Activated naive CD4-positive, alpha-beta T cell treated with anti-CD3 and anti-CD28 coated beads, Interleukin-2, amount 50 U/mL, for 72 hours (primary cell): ENCODE measurements around the gene CRIP2. TPM values are rescaled to one million over a fixed set of nuclear protein-coding genes. Genes with fewer than 3 reads are reported as not detected.
A peak's percentile ranks its signal among the peaks of the same experiment; 100 is the strongest.

Experiments
- ATAC-seq, 2 donors: fragments of 150-1000 bp; cut with Tn5 transposase; 2 replicates each; pipeline ENCODE4 v1.10.0; 2021; ENCODE audit warnings: mild to moderate bottlenecking in 2 of 2, moderate library complexity in 2 of 2
- DNase-seq, 2 donors: peaks; one replicate each; pipeline ENCODE4 v3.0.0; 2021 to 2022; ENCODE audit warnings: low spot score in 2 of 2
- H3K27ac Mint-ChIP-seq, 2 donors: one replicate each; pipeline ENCODE4 v1.8.0; 2022; ENCODE audit warnings: mild to moderate bottlenecking in 2 of 2, mixed read lengths in 2 of 2
- H3K36me3 Mint-ChIP-seq, 2 donors: one replicate each; pipeline ENCODE4 v1.8.0; 2022; ENCODE audit warnings: mixed read lengths in 2 of 2
- H3K9me3 Mint-ChIP-seq, 2 donors: one replicate each; pipeline ENCODE4 v1.8.0; 2022; ENCODE audit warnings: mixed read lengths in 2 of 2
- total RNA-seq, 2 donors: library from RNA; stranded (reverse); gene quantifications; one replicate each; pipeline ENCODE4 v1.2.3, GENCODE V29; 2022

Gene CRIP2
- total RNA-seq, 2 donors from 2014 or later = 0.27 to 0.34 TPM

DNA sequence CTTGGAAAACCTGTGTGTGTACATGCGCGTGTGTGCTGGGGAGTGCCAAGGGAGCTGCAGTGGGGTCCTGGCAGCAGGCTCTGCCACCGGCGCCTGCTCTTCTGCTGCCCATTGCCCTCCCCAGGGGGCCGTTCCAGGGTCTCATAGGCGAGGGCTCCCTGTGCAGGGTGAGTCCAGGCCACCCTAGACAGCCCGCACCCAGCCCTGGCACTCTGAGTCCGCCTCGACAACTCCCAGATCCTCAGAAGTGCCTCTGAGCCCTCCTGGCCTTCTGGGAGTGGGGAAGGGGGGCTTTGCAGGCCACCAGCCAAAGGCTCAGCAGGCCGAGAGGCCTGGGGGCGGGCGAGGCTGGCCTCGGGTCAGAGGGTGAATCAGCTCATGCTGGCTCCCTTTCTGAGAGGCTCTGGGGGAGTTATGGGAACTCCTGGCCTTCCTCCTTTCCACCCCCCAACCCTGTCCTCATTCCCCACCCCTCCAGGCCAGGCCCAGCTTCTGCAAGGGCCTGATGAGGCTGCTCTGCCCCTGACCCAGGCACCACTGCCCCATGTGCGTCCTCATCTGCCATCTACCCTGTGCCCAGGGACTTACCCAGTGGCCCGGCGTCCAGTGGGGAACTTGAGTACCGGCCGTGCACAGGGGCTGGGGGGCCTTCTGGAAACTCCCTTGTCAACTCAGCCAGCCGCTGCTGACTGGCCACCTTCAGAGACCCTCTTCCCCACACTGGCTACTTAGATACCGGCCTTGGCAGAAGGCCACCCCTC, 14.3 kb downstream of the CRIP2 start:
- Mint-ChIP-seq H3K27ac (peak overlapping the region; percentile 17 to 81), H3K9me3 (no peaks in the 10 kb centered on the region), H3K36me3 (peaks cover 0 to 5% of the 10 kb centered on the region in 2 donors)
- ATAC-seq = no peak
- no peak for DNase-seq

DNA sequence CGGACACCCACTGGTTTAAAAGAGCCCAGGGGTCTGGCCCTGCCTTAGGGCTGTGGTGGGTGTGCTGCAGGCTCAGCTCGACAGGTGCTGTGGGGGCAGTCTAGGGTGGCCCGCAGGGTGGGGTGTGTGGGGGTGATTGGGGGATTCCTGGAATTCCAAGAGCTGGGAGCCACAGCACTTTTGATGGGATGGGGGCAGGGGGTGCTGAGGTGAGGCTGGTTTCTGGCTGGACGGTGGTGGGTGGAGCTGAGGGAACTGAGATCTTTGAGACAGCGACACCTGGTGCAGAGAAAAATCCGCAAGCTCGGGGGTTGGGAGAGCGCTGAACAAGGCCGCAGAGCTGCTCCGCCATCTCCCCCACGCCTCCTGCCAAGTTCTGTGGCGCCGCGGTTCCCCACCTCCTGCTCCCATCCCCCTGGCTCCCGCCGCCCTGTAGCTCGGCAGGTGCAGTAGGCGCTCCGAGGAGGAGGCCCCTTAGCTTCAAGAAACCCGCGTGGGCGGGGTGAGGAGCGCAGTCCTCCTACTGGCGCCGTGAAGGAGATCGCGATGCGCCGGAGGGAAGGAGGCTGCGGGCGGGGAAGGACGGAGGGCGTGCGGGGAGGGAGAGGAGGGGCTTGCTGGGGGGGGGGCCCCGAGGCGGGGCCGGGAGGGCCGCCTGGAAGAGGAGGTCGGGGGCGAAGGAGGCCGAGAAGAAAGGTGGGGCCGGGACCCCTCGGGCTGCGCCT, 15.1 kb downstream of the CRIP2 start:
- H3K27ac Mint-ChIP-seq = peak overlapping the region; percentile 17 to 81
- H3K36me3 Mint-ChIP-seq = peaks cover 0 to 5% of the 10 kb centered on the region in 2 donors
- DNase-seq (peak; percentile 82 to 83), ATAC-seq (peak; percentile 3 to 10)
- H3K9me3 Mint-ChIP-seq = no peaks in the 10 kb centered on the region

DNA sequence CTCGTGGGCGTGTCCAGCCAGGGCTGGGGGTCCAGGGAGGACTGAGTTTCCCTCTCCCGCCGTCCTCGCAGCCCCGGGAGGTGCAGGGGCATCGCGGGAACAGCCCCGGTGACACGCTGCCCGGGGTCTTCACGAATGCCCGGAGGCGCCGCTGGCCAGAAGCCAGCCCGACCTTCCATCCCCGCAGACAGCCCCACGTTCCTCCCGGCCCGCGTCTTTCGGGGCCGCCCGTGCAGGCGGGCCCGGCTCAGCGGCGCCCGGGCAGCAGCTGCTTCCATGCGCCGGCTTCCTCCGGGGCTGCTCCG, 15.6 kb downstream of the CRIP2 start:
- Mint-ChIP-seq H3K9me3 (no peaks in the 10 kb centered on the region), H3K27ac (peak overlapping the region in 1 of 2 donors; percentile 81), H3K36me3 (peaks cover 0 to 5% of the 10 kb centered on the region in 2 donors)
- no peak for DNase-seq
- ATAC-seq = peak in 1 of 2 donors; percentile 0

DNA sequence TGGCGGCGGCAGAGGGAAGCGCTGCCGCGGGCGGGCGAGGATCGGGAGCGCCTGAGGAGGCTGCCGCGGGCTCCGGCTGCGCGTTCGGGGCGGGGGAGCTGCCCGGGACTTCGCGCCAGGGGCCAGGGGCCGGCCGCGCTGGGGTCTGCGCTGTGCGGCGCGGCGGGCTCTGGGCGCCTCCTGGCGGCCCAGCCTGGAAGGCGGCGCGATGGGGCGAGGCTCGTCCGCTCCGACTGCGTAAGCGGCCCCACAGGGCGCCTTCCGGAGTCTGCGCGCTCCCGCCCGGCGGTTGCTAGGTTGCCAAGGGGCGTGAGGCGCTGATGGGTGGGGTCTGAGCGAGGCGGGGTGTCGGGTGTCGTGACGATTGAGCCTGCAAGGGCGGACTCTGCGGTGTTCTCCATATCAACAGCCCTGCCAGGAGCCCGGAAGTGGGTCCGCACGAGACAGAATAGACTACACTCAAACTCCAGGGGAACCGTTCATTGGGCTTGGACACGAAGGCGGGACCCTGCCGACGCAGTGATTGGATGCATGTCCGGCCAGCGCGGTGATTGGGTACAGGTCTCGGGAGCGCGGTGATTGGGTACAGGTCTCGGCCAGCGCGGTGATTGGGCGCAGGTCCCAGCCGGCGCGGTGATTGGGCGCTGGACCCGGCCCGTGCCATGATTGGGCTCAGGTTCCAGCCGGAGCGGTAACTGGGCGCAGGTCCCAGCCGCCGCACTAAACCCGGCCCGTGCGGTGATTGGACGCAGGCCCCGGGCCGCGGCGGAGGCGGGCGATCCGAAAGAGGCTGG, 16.1 kb downstream of the CRIP2 start, which contains the start of gene TEDC1:
TEDC1 (plus strand) TSS at position 675 of the 794 bp plus-strand sequence. CDS start 130 bp downstream, outside the sequence.
- H3K36me3 Mint-ChIP-seq = peaks cover 0 to 5% of the 10 kb centered on the region in 2 donors
- H3K9me3 Mint-ChIP-seq = no peaks in the 10 kb centered on the region
- DNase-seq (peak; percentile 98 to 100), ATAC-seq (peak; percentile 75 to 81)
- peak within 1 kb of the TSS; percentile 81 to 93 for H3K27ac Mint-ChIP-seq

DNA sequence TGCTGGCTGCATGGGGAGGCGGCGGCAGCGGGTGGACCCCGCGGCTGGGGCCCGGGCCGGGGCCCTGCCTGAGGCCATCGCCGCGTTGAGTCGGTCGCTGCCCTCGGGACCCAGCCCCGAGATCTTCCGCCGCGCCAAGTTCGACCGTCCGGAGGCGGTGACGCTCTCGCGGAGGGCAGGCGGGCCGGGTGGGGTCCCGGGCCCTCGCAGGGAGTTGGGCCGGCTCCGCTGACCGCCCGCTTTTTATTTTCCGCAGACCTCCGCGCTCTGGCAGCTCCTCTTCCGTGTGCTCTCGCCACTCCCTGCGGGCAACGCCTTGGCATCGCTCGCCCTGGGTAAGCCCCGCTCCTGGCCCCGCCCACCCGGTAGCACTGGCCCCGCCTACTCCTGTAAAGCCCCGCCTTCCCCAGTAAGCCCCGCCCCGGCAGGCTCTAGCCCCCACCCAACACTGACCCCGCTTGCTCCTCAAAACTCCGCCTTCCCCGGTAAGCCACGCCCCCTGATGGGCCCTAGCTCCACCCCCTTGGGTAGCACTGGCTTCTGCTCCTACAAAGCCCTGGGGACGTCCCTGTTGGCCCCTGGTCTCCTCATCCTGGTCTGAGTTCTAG, 16.8 kb downstream of the CRIP2 start:
- H3K27ac Mint-ChIP-seq = peak overlapping the region; percentile 74 to 93
- DNase-seq = peak; percentile 87 to 96

DNA sequence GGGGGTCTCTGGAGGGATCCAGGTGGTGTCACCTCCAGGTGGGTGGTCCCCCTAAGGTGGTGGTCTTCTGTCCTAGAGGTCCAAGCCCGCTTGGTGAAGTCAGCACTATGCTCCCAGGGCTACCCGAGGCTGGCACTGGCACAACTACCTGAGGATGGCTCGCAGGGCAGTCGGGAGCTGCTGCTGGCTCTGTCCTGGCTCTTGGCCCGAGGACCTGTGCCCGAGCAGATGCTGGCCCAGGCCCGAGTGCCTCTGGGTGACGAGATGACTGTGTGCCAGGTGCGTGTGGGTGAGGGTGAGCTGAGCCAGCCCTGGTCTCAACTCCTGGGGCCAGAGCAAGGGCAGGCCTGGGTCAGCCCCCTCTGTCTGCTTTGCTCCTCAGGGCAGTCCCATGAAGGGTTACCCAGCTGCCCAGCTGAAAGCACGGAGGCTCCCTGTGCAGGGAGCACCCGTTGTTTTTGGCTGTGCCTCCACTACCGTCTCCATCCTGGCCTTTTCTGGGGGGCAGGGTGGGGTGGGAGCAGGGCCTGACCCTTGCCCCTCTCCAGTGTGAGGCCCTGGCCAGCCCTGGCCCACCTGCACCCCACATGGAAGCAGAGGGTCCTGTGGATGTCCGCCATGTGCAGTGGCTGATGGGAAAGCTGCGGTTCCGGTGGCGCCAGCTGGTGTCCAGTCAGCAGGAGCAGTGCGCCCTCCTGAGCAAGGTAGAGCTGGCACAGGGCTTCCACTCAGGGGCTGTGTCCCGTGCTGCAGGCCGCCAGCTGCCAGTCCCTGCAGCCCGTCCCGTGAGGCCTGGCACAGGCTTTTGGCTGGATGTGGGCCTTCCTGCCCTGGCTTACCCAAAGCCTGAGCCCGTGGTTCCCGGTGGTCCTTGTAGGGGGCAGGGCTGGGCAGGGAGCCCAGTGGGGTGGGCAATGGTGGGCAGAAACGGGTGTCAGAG, 17.7 kb downstream of the CRIP2 start:
- peak in 1 of 2 donors; percentile 58 for DNase-seq
- Mint-ChIP-seq H3K27ac (peak overlapping the region; percentile 74 to 93), H3K9me3 (no peaks in the 10 kb centered on the region), H3K36me3 (peaks cover 0 to 5% of the 10 kb centered on the region in 2 donors)
- ATAC-seq = no peak

More for the DNA sequence above, 16.8 kb downstream of the CRIP2 start:
- ATAC-seq = peak; percentile 7 to 36
- Mint-ChIP-seq H3K9me3 (no peaks in the 10 kb centered on the region), H3K36me3 (peaks cover 0 to 5% of the 10 kb centered on the region in 2 donors)

DNA sequence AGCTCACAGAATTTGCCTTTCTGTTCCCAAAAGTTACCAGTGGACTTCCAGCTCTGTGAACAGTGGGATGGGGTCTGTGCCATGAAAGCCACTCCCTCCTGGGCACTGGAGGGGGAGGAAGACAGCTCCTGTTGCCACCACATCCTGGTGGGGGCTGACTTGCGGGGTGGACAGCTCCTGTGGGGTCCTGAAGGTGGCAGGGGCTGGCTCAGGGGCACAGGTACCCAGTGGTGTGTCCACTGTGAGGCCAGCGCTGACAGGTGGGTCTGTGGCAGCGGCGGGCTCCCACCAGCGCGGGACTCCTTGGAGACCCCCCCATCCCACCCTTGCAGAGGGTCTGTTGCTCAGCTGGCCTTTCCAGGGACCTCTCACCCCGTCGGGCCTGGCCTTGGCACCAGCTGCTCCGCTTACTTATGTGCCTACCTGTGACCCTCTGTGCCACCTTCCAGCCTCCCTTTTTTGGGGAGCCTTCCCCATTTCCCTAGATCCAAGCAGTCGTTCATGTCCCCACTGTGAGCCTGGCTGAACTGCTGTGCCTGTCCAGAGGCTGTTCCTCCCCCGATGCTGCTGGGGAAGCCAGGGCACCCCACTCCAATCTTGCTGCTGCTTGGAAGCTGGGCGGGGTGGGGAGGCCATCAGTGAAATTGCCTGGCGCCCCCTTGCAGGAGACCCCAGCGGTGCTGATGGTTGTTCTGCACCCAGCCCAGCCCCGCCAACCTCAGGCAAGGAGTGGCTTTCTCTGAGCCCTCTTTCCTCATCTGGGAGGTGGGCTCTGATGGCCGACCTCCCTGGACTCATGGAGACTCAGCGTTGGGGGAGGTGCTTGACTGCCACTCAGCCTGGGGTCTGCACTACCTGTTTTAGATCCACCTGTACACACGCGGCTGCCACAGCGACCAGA, 18.6 kb downstream of the CRIP2 start:
- peak in 1 of 2 donors; percentile 56 for DNase-seq
- Mint-ChIP-seq H3K27ac (no peak overlapping the region), H3K9me3 (no peaks in the 10 kb centered on the region), H3K36me3 (peaks cover 0 to 5% of the 10 kb centered on the region in 2 donors)
- no peak for ATAC-seq

DNA sequence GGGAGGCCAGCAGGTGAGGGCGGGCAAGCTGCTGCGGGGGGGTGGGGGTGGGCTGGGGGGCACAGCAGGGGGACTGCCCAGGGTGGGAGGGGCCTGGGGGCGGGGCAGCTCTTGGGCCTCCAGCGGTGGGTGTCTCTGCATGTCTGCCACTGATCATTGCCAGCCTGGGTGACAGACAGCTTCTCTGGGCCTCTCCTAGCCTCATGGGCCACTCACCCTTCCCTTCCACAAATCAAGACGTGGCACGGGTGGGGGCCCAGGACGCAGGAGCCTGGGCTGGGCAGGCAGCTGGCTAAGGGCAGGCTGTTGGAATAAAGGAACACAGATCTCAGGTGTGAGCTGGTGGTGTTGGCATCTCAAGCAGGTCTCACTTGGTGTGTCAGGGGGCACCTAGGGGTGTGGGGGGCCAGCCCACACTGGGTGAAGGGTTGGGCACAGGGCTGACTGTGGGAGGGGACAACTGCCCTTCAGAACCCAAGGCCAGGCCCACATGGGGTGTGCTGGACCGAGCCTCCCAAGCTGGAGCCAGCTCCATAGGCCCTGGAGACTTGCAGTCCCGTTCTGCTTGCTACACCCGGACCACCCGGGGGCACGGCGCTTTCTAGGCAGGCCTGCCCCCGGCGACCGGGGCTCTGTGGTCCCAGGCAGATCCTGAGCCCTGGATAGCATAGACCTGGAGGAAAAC, 19.4 kb downstream of the CRIP2 start:
- no peaks in the 10 kb centered on the region for H3K9me3 Mint-ChIP-seq
- peak in 1 of 2 donors; percentile 55 for DNase-seq

DNA sequence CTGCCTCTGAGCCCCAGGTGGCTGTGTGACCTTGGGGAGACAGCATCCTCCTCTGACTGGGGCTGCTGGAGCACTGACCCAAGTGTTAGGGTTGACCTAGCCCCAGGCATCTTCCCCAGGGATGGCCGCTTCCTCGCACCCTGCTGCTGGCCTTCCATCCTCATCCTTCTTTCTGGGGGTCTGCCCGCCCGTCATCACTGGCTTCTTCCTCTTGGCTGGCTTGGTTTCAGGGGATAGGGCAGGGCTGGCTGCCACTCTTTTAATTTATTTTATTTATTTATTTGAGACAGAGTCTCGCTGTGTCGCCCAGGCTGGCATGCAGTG, 19.9 kb downstream of the CRIP2 start:
- no peak overlapping the region for H3K27ac Mint-ChIP-seq
- H3K9me3 Mint-ChIP-seq = no peaks in the 10 kb centered on the region
- ATAC-seq = no peak
- DNase-seq = no peak
- peaks cover 0 to 5% of the 10 kb centered on the region in 2 donors for H3K36me3 Mint-ChIP-seq

More for the DNA sequence above, 19.4 kb downstream of the CRIP2 start:
- ATAC-seq = no peak
- peaks cover 0 to 5% of the 10 kb centered on the region in 2 donors for H3K36me3 Mint-ChIP-seq
- no peak overlapping the region for H3K27ac Mint-ChIP-seq

DNA sequence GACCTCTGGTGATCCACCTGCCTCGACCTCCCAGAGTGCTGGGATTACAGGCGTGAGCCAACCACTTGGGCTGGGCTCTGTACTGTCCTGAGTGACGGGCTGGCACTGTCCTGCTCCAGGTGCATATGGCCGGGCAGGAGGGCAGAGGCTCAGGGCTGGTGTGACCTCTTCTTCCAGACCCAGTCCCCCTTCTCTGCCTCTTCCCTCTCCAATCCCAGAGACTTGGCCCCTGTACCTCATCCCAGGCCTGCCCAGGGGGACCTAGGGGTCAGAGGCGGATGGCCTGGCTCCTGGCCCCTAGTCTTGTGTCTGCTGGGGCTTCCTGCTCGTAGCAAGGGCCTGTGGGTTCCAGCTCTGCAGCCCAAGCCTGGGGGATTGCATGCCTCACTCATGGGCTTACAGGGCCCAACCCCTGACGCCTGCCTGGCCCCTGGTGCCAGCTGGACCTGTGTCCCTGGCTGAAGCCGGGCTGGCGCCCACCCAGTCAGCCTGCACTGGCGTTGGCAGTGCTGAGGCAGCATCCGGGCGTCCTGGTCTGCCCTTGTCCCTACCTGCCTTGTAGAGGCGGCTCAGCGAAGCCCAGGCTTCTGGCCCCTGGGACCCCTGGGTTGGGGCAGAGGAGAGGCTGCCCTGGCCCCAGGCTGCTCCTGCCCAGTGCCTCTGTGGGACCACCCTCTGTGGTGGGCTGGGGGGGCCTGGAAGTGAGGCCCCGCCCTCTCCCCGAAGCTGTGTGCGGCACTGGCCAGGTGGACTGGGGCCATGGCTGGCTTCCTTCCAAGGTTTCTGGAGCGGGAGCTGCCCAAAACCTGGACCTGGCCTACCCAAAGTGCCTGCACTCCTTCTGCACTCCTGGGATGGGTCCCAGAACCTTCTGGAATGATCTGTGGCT, 20.7 kb downstream of the CRIP2 start:
- DNase-seq (peak in 1 of 2 donors; percentile 57), ATAC-seq (no peak)
- no peak overlapping the region for H3K27ac Mint-ChIP-seq

DNA sequence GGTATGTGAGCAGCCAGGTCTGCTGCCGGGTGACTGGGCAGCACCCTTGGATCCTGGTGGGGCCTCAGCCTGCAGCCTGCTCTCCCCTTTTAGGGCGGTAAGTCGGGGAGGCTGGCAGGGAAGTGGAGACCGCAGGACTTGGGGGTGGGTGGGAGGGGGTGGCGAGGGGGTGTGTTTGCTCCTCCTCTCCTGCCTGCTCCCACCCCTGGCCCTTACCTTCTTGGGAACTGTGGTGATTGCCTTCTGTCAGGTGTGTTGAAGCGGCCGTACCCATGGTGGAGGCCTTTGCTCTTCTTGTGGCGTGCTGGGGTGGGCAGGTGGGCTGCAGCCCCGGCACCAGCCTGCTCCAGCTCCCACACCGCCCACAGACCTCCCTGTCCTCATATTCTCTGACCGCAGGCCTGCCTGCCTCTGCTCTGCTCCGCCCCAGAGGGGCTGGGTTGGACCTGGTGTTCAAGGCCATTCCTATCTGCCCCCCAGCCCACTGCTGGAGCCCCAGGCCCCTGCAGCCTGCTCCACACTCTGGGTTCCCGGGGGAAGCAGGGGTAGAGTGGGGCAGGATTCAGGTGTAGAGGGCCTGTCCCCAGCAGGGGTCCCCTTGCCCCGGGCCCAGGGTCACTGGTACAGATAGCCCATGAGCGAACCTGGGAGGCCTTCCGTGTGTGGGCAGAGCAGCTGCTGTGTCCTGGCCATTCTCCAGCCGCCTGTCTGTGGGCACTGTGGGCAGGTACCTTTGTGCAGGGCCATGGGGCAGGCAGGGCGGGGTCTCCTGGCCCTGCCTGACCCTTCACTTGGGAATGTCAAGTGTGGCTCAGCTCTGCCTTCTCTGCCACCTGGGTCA, 21.6 kb downstream of the CRIP2 start:
- peaks cover 0 to 5% of the 10 kb centered on the region in 2 donors for H3K36me3 Mint-ChIP-seq
- H3K27ac Mint-ChIP-seq = no peak overlapping the region
- no peak for DNase-seq
- H3K9me3 Mint-ChIP-seq = no peaks in the 10 kb centered on the region
- ATAC-seq = no peak

More for the DNA sequence above, 20.7 kb downstream of the CRIP2 start:
- Mint-ChIP-seq H3K9me3 (no peaks in the 10 kb centered on the region), H3K36me3 (peaks cover 0 to 5% of the 10 kb centered on the region in 2 donors)

DNA sequence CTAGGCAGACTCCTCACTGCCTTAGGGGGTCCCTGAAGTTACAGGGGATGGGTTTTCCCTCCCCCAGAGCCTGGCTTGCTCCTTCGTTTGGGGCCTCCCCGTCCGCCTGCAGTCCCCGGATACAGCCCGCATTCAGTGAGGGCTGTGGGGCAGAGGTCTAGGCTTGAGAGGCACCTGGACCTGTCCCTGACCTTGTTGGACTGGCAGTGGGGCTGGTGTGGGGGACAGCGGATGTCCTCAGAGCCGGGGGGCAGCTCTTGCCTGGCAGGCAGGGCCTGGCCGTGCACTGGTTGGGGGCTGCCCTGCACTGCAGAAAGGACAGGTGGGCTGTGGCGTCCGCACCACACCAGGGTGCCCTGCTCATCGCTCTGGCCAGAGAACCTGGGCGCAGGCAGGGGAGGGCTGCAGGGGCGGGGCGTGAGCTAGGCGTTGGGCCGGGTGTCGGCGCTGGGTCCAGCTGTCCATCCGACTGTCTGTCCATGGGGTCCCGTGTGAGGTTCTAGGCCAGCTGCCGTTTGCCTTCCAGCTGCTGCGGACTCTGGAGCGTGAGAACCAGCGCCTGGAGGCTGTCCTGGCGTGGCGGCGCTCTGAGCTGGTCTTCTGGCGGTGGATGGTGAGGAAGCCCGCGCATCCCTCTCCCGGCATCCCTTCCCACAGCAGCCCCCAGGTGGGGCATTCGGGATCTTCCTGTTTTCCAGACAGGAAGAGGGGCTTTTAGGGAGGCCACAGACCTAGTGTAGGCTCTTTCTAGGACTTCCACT, 22.4 kb downstream of the CRIP2 start:
- H3K36me3 Mint-ChIP-seq = peaks cover 0 to 1% of the 10 kb centered on the region in 2 donors
- no peak for ATAC-seq
- no peak overlapping the region for H3K27ac Mint-ChIP-seq
- H3K9me3 Mint-ChIP-seq = no peaks in the 10 kb centered on the region
- no peak for DNase-seq
